ENCODE data around the gene EDEM3.
"Not testable (repeated sequence)": the region's sequence is repeated elsewhere in the genome, so short reads cannot be mapped to it uniquely, and the experiment has no call there.

Gene EDEM3

GRCh38 chr1:184754476-184755225 lies at the start of gene EDEM3:
Gene EDEM3 (minus strand): TSS chr1:184754858. CDS start chr1:184754646, 212 bp downstream.
- DNase-seq: peak; percentile 96 to 100

- DNase-seq: no peak
Measured at GRCh38 chr1:184804220-184804619, 49.6 kb upstream of the EDEM3 start.

GRCh38 chr1:184803180-184803492 lies 48.5 kb upstream of the EDEM3 start:
- DNase-seq: no peak

GRCh38 chr1:184802354-184803179 lies 47.9 kb upstream of the EDEM3 start:
- DNase-seq: no peak

- DNase-seq: no peak
Measured at GRCh38 chr1:184801503-184801902, 46.8 kb upstream of the EDEM3 start.

- DNase-seq: no peak
Measured at GRCh38 chr1:184800876-184801275, 46.2 kb upstream of the EDEM3 start.

GRCh38 chr1:184793967-184794366 lies 39.3 kb upstream of the EDEM3 start:
- no peak for DNase-seq

- peak; percentile 88 to 92 for DNase-seq
Measured at GRCh38 chr1:184792450-184792969, 37.9 kb upstream of the EDEM3 start.

GRCh38 chr1:184791550-184791900 lies 36.9 kb upstream of the EDEM3 start:
- no peak for DNase-seq

GRCh38 chr1:184790642-184791549 lies 36.2 kb upstream of the EDEM3 start:
- no peak for DNase-seq

GRCh38 chr1:184789884-184790283 lies 35.2 kb upstream of the EDEM3 start:
- DNase-seq: no peak

- peak in 1 of 2 donors; percentile 22 for DNase-seq
Measured at GRCh38 chr1:184788970-184789369, 34.3 kb upstream of the EDEM3 start.

- no peak for DNase-seq
Measured at GRCh38 chr1:184785529-184785928, 30.9 kb upstream of the EDEM3 start.

- DNase-seq: not testable (repeated sequence)
Measured at GRCh38 chr1:184783723-184784122, 29.1 kb upstream of the EDEM3 start.

- no peak for DNase-seq
Measured at GRCh38 chr1:184781941-184782340, 27.3 kb upstream of the EDEM3 start.

- DNase-seq: no peak
Measured at GRCh38 chr1:184775885-184776284, 21.2 kb upstream of the EDEM3 start.

GRCh38 chr1:184775329-184775728 lies 20.7 kb upstream of the EDEM3 start:
- DNase-seq: no peak

GRCh38 chr1:184773762-184774320 lies 19.2 kb upstream of the EDEM3 start:
- DNase-seq: no peak

GRCh38 chr1:184771190-184771691 lies 16.6 kb upstream of the EDEM3 start:
- no peak for DNase-seq

GRCh38 chr1:184770181-184770979 lies 15.7 kb upstream of the EDEM3 start:
- DNase-seq: no peak

- DNase-seq: no peak
Measured at GRCh38 chr1:184769241-184769640, 14.6 kb upstream of the EDEM3 start.

GRCh38 chr1:184768467-184768866 lies 13.8 kb upstream of the EDEM3 start:
- no peak for DNase-seq
